ENCODE measurements around the gene NDUFB3. TPM values are rescaled to one million over a fixed set of nuclear protein-coding genes. Genes with fewer than 3 reads are reported as not detected.
A peak's percentile ranks its signal among the peaks of the same experiment; 100 is the strongest.
"Not testable (repeated sequence)": the region's sequence is repeated elsewhere in the genome, so short reads cannot be mapped to it uniquely, and the experiment has no call there.

NDUFB3 gene
- total and polyA plus RNA-seq, 2 experiments from 2014 or later, result 111 to 441 TPM

DNA sequence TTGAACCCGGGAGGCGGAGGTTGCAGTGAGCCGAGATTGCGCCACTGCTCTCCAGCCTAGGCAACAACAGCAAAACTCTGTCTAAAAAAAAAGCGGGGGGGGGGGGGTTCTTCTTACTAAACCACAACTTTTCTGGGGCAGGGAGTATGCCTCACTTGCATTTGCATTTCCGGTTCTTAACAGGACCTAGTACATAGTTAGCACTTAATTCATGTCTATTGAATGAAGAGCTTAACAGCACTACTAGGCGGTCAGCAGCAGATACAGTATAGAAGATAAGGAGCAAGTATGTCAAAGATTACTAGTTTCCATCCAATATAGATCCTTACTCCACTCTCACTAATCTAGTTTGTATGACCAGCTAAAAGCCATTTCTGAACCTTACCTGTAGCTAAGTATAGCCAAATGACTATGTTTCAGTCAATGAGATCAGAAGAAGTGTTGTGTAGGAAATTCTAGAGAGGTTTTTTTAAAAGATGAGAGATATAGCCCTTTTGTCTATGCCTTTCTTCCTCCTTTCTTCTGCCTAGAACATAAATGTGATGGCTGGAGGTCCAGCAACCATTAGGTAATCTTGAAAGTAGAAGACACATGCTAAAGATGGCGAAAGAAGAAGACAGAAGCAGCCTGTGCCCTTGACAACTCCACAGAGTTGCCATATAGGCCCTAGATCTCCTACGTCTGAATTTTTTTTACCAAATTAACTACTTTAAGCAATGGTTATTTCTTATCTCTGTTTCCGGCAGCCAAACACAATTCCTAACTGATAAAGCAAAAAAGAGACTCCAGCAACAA, 11.6 kb upstream of the NDUFB3 start:
- H3K36me3 ChIP-seq, result no peaks in the 10 kb centered on the region
- DNase-seq (ENCODE audit: low read depth in 1 of 2, low spot score in 1 of 2), result peak in 1 of 2 donors; percentile 9
- TF ChIP-seq, protein P1, sequence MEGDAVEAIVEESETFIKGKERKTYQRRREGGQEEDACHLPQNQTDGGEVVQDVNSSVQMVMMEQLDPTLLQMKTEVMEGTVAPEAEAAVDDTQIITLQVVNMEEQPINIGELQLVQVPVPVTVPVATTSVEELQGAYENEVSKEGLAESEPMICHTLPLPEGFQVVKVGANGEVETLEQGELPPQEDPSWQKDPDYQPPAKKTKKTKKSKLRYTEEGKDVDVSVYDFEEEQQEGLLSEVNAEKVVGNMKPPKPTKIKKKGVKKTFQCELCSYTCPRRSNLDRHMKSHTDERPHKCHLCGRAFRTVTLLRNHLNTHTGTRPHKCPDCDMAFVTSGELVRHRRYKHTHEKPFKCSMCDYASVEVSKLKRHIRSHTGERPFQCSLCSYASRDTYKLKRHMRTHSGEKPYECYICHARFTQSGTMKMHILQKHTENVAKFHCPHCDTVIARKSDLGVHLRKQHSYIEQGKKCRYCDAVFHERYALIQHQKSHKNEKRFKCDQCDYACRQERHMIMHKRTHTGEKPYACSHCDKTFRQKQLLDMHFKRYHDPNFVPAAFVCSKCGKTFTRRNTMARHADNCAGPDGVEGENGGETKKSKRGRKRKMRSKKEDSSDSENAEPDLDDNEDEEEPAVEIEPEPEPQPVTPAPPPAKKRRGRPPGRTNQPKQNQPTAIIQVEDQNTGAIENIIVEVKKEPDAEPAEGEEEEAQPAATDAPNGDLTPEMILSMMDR (IDR thresholded peaks at IDR 0.05; ENCODE audit: low read depth, low read length), result no peak
- H3K27ac ChIP-seq, result no peak overlapping the region
- H3K9me3 ChIP-seq (ENCODE audit: low read depth), result no peaks in the 10 kb centered on the region
- H3K4me3 ChIP-seq, result no peak overlapping the region
- H3K27me3 ChIP-seq, result no peaks in the 10 kb centered on the region
- peaks cover 12% of the 10 kb centered on the region for H3K4me1 ChIP-seq (ENCODE audit: low read depth)

DNA sequence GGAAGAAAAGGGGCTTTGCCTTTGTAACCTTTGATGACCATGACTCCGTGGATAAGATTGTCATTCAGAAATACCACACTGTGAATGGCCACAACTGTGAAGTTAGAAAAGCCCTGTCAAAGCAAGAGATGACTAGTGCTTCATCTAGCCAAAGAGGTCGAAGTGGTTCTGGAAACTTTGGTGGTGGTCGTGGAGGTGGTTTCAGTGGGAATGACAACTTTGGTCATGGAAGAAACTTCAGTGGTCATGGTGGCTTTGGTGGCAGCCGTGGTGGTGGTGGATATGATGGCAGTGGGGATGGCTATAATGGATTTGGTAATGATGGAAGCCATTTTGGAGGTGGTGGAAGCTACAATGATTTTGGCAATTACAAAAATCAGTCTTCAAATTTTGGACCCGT, 8.3 kb upstream of the NDUFB3 start:
- H3K4me1 ChIP-seq (ENCODE audit: low read depth); H3K4me3 ChIP-seq; H3K27me3 ChIP-seq; H3K27ac ChIP-seq; H3K36me3 ChIP-seq; DNase-seq (ENCODE audit: low read depth in 1 of 2, low spot score in 1 of 2); H3K9me3 ChIP-seq (ENCODE audit: low read depth): not testable (repeated sequence)

DNA sequence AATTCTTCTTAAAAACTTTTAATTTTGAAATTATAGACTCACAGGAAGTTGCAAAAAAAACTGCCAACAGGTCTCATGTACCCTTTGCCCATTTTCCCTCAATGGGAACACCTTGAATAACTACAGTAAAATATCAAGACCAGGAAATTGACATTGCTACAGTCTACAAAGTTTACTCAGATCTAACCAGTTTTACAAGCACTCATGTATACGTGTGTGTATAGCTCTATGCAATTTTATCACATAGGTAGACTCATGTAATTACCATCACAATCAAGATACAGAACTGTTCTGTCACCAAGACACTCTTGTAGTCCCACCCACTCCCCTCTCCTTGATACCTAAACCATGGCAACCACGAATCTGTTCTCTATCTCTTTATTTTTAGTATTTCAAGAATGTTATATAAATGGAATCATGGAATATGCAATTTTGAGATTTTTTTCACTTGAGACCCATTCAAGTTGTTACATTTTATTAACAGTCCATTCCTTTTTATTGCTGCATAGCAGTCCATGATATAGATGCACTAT, 6.9 kb upstream of the NDUFB3 start:
- no peak for DNase-seq (ENCODE audit: low read depth in 1 of 2, low spot score in 1 of 2)
- H3K36me3 ChIP-seq, result no peaks in the 10 kb centered on the region
- H3K27ac ChIP-seq, result no peak overlapping the region
- TF ChIP-seq, protein P1 (IDR thresholded peaks at IDR 0.05; ENCODE audit: low read depth, low read length), result no peak
- no peak overlapping the region for H3K4me3 ChIP-seq
- no peaks in the 10 kb centered on the region for H3K27me3 ChIP-seq
- no peaks in the 10 kb centered on the region for H3K9me3 ChIP-seq (ENCODE audit: low read depth)
- H3K4me1 ChIP-seq (ENCODE audit: low read depth), result peaks cover 10% of the 10 kb centered on the region

DNA sequence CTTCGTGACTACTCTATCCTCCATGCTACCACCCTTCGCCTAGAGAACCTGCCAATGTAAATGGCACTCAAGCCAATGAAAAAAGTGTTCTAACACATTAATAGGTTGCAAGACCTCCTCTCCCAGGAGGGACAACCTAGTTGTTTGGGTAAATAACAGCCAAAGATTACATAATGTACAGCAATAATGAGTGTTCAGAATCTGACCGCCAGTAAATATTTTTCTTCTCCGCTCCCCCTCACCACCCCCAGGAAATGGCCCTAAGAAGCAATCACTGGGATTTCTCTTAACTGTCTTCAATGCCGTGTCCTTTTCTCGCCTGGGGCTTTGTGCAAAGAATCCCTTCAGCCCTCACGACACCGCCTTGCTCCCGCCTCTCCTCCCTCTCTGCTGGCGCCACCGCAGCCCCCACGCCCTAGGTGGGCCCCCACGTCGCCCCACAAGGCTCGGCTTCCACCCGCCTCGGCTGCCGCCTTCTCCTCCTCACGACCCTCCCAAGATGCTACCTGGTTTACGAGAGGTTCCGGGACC, 788 bp upstream of the NDUFB3 start:
- TF ChIP-seq, protein P1 (IDR thresholded peaks at IDR 0.05; ENCODE audit: low read depth, low read length), result no peak
- H3K36me3 ChIP-seq, result no peaks in the 10 kb centered on the region
- no peaks in the 10 kb centered on the region for H3K9me3 ChIP-seq (ENCODE audit: low read depth)
- peaks cover 23% of the 10 kb centered on the region for H3K4me1 ChIP-seq (ENCODE audit: low read depth)
- peak overlapping the region; percentile 95 for H3K27ac ChIP-seq
- peak; percentile 2 to 12 for DNase-seq (ENCODE audit: low read depth in 1 of 2, low spot score in 1 of 2)
- peak overlapping the region; percentile 82 for H3K4me3 ChIP-seq
- H3K27me3 ChIP-seq, result no peaks in the 10 kb centered on the region

DNA sequence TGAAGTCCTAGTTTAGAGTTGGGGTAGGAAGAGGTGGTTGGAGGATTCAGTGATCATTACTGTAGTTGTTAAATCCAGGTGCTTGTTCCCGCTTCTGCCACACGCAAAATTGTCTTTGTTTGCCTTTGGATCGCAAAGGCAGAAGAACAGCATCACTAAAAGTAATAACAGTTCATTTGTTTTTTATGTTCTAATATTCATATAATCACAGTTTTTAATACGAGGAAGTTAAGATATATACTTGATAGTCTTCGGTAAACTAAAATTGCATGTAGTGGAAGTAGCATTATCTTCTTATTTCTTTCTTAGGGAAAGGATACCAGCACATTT, 365 bp downstream of the NDUFB3 start:
- DNase-seq (ENCODE audit: low read depth in 1 of 2, low spot score in 1 of 2), result no peak
- Histone ChIP-seq H3K27ac (peak overlapping the region; percentile 95), H3K4me3 (peak overlapping the region; percentile 82), H3K9me3 (ENCODE audit: low read depth) (no peaks in the 10 kb centered on the region), H3K27me3 (no peaks in the 10 kb centered on the region), H3K36me3 (no peaks in the 10 kb centered on the region), H3K4me1 (ENCODE audit: low read depth) (peaks cover 23% of the 10 kb centered on the region)
- TF ChIP-seq, protein P1 (IDR thresholded peaks at IDR 0.05; ENCODE audit: low read depth, low read length), result no peak

DNA sequence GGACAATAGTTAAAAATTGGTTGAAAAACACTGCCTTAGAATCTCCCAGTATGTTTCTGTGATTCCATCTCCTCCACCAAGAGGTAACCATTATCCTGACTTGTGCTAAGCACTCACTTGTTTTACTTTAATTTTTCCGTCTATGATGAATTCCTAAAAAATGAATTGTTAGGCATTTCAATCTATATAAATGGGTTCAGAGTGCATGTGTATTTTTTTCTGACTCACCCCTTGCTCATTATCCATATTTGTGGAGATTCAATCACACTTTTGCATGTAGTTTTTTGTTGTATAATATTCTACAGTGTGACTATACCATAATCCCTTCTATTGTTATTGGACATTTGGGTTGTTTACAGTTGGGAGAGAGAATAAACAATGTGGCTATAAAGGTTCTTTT, 1.3 kb downstream of the NDUFB3 start:
- Histone ChIP-seq H3K27me3 (no peaks in the 10 kb centered on the region), H3K4me1 (ENCODE audit: low read depth) (peaks cover 23% of the 10 kb centered on the region), H3K36me3 (no peaks in the 10 kb centered on the region), H3K4me3 (no peak overlapping the region), H3K27ac (no peak overlapping the region), H3K9me3 (ENCODE audit: low read depth) (no peaks in the 10 kb centered on the region)
- TF ChIP-seq, protein P1 (IDR thresholded peaks at IDR 0.05; ENCODE audit: low read depth, low read length), result no peak
- DNase-seq (ENCODE audit: low read depth in 1 of 2, low spot score in 1 of 2), result no peak

All from cardiac muscle cell (in vitro differentiated cells and primary cell).